H1 (cell line): ENCODE measurements around the gene LMTK2. TPM values are rescaled to one million over a fixed set of nuclear protein-coding genes. Genes with fewer than 3 reads are reported as not detected.

Experiments
- CTCF ChIA-PET: fragments of 300-600 bp; sonication (Branson Sonifier 250); formaldehyde crosslinking; loops from one replicate; lab custom pipeline; 2021; ENCODE audit not compliant: partially characterized antibody; lab: Charles Lee
- POLR2A ChIA-PET: fragments of 300-600 bp; sonication (Branson Sonifier 250); formaldehyde crosslinking; loops from one replicate; lab custom pipeline; 2021; ENCODE audit warnings: inconsistent platforms; ENCODE audit not compliant: partially characterized antibody; lab: Charles Lee
- DNase-seq, 2 experiments: peaks; one replicate each; pipeline versions ENCODE4 v3.0.0 to v3.0.0-alpha.2; 2010 to 2022; ENCODE audit warnings: low spot score in 2 of 2, low read depth in 1 of 2, mixed read lengths in 1 of 2
- FAIRE-seq: peaks from 2 replicates; lab custom pipeline; 2011; peaks lifted over from hg19 to GRCh38; lab: Jason Lieb, UNC
- H2AFZ ChIP-seq: 2 replicates; pipeline ENCODE4 v1.8.1; 2012; ENCODE audit warnings: low read length, inconsistent platforms
- H2AK5ac ChIP-seq: 2 replicates; pipeline ENCODE4 v1.6.1; 2013; ENCODE audit warnings: low read depth, low read length
- H2BK120ac ChIP-seq: replicated peaks from 2 replicates; pipeline ENCODE3; 2013; ENCODE audit warnings: low read depth, low read length, inconsistent platforms
- H2BK12ac ChIP-seq: 2 replicates; pipeline ENCODE4 v1.6.1; 2013; ENCODE audit warnings: low read depth, low read length
- H2BK15ac ChIP-seq: 2 replicates; pipeline ENCODE4 v1.6.1; 2013; ENCODE audit warnings: low read length
- H2BK20ac ChIP-seq: 2 replicates; pipeline ENCODE4 v1.6.1; 2013; ENCODE audit warnings: low read length
- H2BK5ac ChIP-seq: 2 replicates; pipeline ENCODE4 v1.6.1; 2013; ENCODE audit warnings: low read depth, low read length
- H3K14ac ChIP-seq: 2 replicates; pipeline ENCODE4 v1.6.1; 2013; ENCODE audit warnings: inconsistent platforms; ENCODE audit not compliant: insufficient read length
- H3K18ac ChIP-seq: 2 replicates; pipeline ENCODE4 v1.6.1; 2013; ENCODE audit warnings: low read length; ENCODE audit errors: extremely low read depth
- H3K23ac ChIP-seq: 2 replicates; pipeline ENCODE4 v1.6.1; 2013; ENCODE audit warnings: inconsistent platforms; ENCODE audit not compliant: insufficient read length
- H3K23me2 ChIP-seq: 2 replicates; pipeline ENCODE4 v1.6.1; 2013; ENCODE audit warnings: low read depth, low read length
- H3K27ac ChIP-seq: 2 replicates; pipeline ENCODE4 v1.6.1; 2011; ENCODE audit warnings: low read depth, low read length, inconsistent platforms
- H3K27me3 ChIP-seq, 4 experiments: replicated peaks in 1 of 4; 1 replicate in 1 of 4; 2 replicates in 3 of 4; pipeline versions ENCODE4 v1.6.1 to v1.8.1; 2011 to 2013; ENCODE audit warnings: low read length in 3 of 4, mild to moderate bottlenecking in 3 of 4, inconsistent platforms in 2 of 4, mixed read lengths in 2 of 4, moderate library complexity in 1 of 4; ENCODE audit not compliant: control insufficient read depth in 3 of 4, insufficient read depth in 3 of 4; ENCODE audit errors: extremely low read depth in 1 of 4
- H3K36me3 ChIP-seq, 4 experiments: 2 replicates each; pipeline versions ENCODE4 v1.6.1 to v1.8.1; 2011 to 2013; ENCODE audit warnings: mild to moderate bottlenecking in 4 of 4, low read length in 3 of 4, moderate library complexity in 2 of 4, control low read depth in 1 of 4, inconsistent platforms in 1 of 4; ENCODE audit not compliant: insufficient read depth in 4 of 4, control insufficient read depth in 2 of 4
- H3K4ac ChIP-seq: replicated peaks from 2 replicates; pipeline ENCODE3; 2013; ENCODE audit warnings: low read length, low read depth, mixed read lengths, inconsistent platforms; ENCODE audit not compliant: insufficient read length
- H3K4me1 ChIP-seq, 4 experiments: replicated peaks in 1 of 4; 1 replicate in 1 of 4; 2 replicates in 3 of 4; pipeline versions ENCODE4 v1.6.1 to v1.8.1; 2011 to 2013; ENCODE audit warnings: low read length in 3 of 4, inconsistent platforms in 2 of 4, mixed read lengths in 1 of 4; ENCODE audit not compliant: insufficient read depth in 4 of 4, control insufficient read depth in 3 of 4
- H3K4me2 ChIP-seq, 2 experiments: 2 replicates each; pipeline versions ENCODE4 v1.6.1 to v1.8.1; 2011 to 2013; ENCODE audit warnings: low read depth in 2 of 2, low read length in 2 of 2, control low read depth in 1 of 2, inconsistent platforms in 1 of 2, mild to moderate bottlenecking in 1 of 2; ENCODE audit not compliant: insufficient read depth in 1 of 2
- H3K4me3 ChIP-seq, 4 experiments: fragments of 200-600, 300-600 bp in 1 of 4; sonication (generic), shearing (Covaris generic), sonication (Bioruptor Twin) in 1 of 4; 2 replicates each; pipeline versions ENCODE4 v1.5.1 to v1.8.1; 2011 to 2016; ENCODE audit warnings: low read length in 4 of 4, low read depth in 3 of 4, control low read depth in 2 of 4, inconsistent platforms in 2 of 4, mild to moderate bottlenecking in 2 of 4, mixed read lengths in 1 of 4, moderate library complexity in 1 of 4; ENCODE audit not compliant: insufficient read depth in 2 of 4; ENCODE audit errors: extremely low read depth in 1 of 4
- H3K56ac ChIP-seq: replicated peaks from 2 replicates; pipeline ENCODE3; 2013; ENCODE audit warnings: low read depth, mild to moderate bottlenecking, mixed read lengths, low read length, inconsistent platforms; ENCODE audit not compliant: insufficient read length
- H3K79me1 ChIP-seq: 2 replicates; pipeline ENCODE4 v1.6.1; 2013; ENCODE audit warnings: low read depth, low read length, control low read depth
- H3K79me2 ChIP-seq, 2 experiments: 2 replicates each; pipeline versions ENCODE4 v1.6.1 to v1.8.1; 2012 to 2013; ENCODE audit warnings: low read length in 2 of 2, mild to moderate bottlenecking in 2 of 2, inconsistent platforms in 1 of 2; ENCODE audit not compliant: insufficient read depth in 2 of 2, control insufficient read depth in 1 of 2
- H3K9ac ChIP-seq, 4 experiments: replicated peaks in 1 of 4; 1 replicate in 1 of 4; 2 replicates in 3 of 4; pipeline versions ENCODE4 v1.6.1 to v1.8.1; 2011 to 2013; ENCODE audit warnings: low read depth in 3 of 4, low read length in 3 of 4, control low read depth in 2 of 4, mild to moderate bottlenecking in 2 of 4, moderate library complexity in 2 of 4, inconsistent platforms in 1 of 4; ENCODE audit errors: extremely low read depth in 1 of 4
- H3K9me3 ChIP-seq, 2 experiments: 2 replicates each; pipeline versions ENCODE4 v1.6.1 to v1.8.1; 2012 to 2013; ENCODE audit warnings: mild to moderate bottlenecking in 2 of 2, moderate library complexity in 2 of 2, control low read depth in 1 of 2, inconsistent platforms in 1 of 2, low read depth in 1 of 2, low read length in 1 of 2, mixed read lengths in 1 of 2; ENCODE audit not compliant: insufficient read depth in 2 of 2
- H4K20me1 ChIP-seq, 2 experiments: replicated peaks in 1 of 2; 2 replicates each; pipeline versions ENCODE3 to v1.8.1; 2011 to 2013; ENCODE audit warnings: inconsistent platforms in 2 of 2, low read length in 2 of 2, mild to moderate bottlenecking in 1 of 2; ENCODE audit not compliant: insufficient read depth in 2 of 2, control insufficient read depth in 1 of 2
- H4K5ac ChIP-seq: 2 replicates; pipeline ENCODE4 v1.6.1; 2013; ENCODE audit warnings: low read length, low read depth, mixed read lengths, inconsistent platforms; ENCODE audit not compliant: insufficient read length
- H4K8ac ChIP-seq: 2 replicates; pipeline ENCODE4 v1.8.0; 2013; ENCODE audit warnings: mild to moderate bottlenecking, moderate library complexity, low read length, inconsistent platforms; ENCODE audit not compliant: insufficient read depth; ENCODE audit errors: extremely low read depth
- H4K91ac ChIP-seq: replicated peaks from 2 replicates; pipeline ENCODE3; 2013; ENCODE audit warnings: low read length, mixed read lengths, inconsistent platforms; ENCODE audit not compliant: insufficient read length
- FOSL1 ChIP-seq: IDR thresholded peaks from 2 replicates; pipeline ENCODE4 v1.6.1; 2011; ENCODE audit warnings: mild to moderate bottlenecking, low read depth, low read length, moderate library complexity; ENCODE audit not compliant: insufficient read depth
- JUN ChIP-seq: IDR thresholded peaks from 2 replicates; pipeline ENCODE4 v1.6.1; 2011; ENCODE audit warnings: low read depth, mild to moderate bottlenecking, improper control_type of control experiment, low read length
- MAFK ChIP-seq: IDR thresholded peaks from 2 replicates; pipeline ENCODE4 v1.6.1; 2012; ENCODE audit warnings: low read depth, mild to moderate bottlenecking, improper control_type of control experiment, low read length
- SP4 ChIP-seq: IDR thresholded peaks from 2 replicates; pipeline ENCODE4 v1.6.1; 2012; ENCODE audit warnings: low read length, inconsistent platforms
- WGBS, 2 experiments: shearing (Covaris generic) in 1 of 2; methylation state at CpG; one replicate each; pipeline versions ENCODE4 v1.1.6 to v1.1.7; 2013 to 2015; ENCODE audit warnings: low lambda C conversion rate in 2 of 2, mixed read lengths in 2 of 2, inconsistent platforms in 1 of 2, low coverage in 1 of 2, missing lambda C conversion rate in 1 of 2; ENCODE audit not compliant: insufficient replicate concordance in 2 of 2, insufficient coverage in 1 of 2, insufficient read length in 1 of 2; ENCODE audit errors: extremely low coverage in 1 of 2, missing lambda C conversion rate in 1 of 2; 5-methylcytosine and 5-hydroxymethylcytosine counted together
- polyA plus RNA-seq, 7 experiments: library from polyadenylated mRNA; depleted of rRNA in 3 of 7; stranded (reverse) in 5 of 7; unstranded in 2 of 7; fragments of >200 nt in 5 of 7; fragments of 200-250 nt in 2 of 7; gene quantifications; 1 replicate in 5 of 7; 2 replicates in 1 of 7; 4 replicates in 1 of 7; pipeline versions ENCODE4 v1.2.1 to v1.2.3, GENCODE V29; 2011 to 2013; ENCODE audit warnings: missing spikeins in 2 of 7, mixed read lengths in 2 of 7
- total RNA-seq: library from RNA; stranded (reverse); fragmentation: NEBNext Ultra II Directional; extraction: Animal tissue kit (Norgen Biotek cat#: 25700); gene quantifications from 2 replicates; pipeline ENCODE4 v1.2.1, GENCODE V29; 2021

Gene LMTK2
- total and polyA plus RNA-seq, 2 of the 8 experiments (the other 6 are each of a cell fraction or from before 2014, with no cell fraction given) = 9.7 to 30.7 TPM

DNA sequence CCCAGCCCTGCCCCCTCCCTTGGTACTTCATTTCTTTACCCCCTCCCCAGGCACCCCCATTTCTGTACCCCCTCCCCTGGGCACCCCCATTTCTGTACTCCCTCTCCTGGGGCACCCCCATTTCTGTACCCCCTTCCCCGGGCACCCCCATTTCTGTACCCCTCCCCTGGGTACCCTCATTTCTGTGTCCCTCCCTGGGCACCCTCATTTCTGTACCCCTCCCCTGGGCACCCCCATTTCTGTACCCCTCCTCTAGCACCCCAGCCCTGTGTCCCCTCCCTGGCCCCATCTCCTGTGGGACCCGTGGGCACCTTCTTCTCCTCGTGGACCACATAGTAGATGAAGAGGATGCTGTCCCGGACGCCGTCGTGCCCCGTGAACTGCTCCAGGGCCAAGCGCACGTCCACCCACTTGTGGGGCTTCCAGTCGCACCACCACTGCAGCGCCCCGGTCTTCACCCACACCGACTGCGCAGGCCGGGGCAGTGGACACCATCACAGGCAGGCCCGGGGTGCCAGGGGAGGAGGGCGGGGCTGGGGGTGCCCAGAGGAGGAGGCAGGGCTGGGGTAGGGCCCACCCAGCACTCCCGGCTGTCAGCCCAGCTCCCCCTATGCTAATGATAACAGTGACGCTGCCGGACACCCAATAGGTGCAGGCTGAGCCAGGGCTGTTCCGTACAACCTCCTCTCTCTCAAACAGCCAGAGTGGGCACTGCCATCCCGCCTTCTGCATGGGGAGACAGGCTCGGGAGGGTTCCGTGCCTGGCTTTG is 125.0 kb downstream of the LMTK2 start:
- Histone ChIP-seq H3K9me3 (no peaks in the 10 kb centered on the region), H3K4ac (no peak overlapping the region), H3K9ac (no peak overlapping the region), H2BK120ac (no peak overlapping the region), H3K79me1 (no peaks in the 10 kb centered on the region), H2AFZ (no peak overlapping the region), H3K4me1 (no peaks in the 10 kb centered on the region; a peak in 3 of 7 replicates), H2AK5ac (no peak overlapping the region), H2BK20ac (no peak overlapping the region), H3K23ac (no peak overlapping the region), H3K4me3 (no peak overlapping the region), H3K27ac (no peak overlapping the region), H3K14ac (no peak overlapping the region), H4K20me1 (peaks cover 2 to 4% of the 10 kb centered on the region in 2 experiments), H2BK12ac (no peak overlapping the region), H3K4me2 (no peak overlapping the region), H4K8ac (no peak overlapping the region), H3K27me3 (no peaks in the 10 kb centered on the region), H2BK15ac (no peak overlapping the region), H3K18ac (no peak overlapping the region), H3K56ac (no peak overlapping the region), H3K79me2 (no peaks in the 10 kb centered on the region), H4K5ac (no peak overlapping the region), H3K23me2 (no peaks in the 10 kb centered on the region), H2BK5ac (no peak overlapping the region), H3K36me3 (no peaks in the 10 kb centered on the region), H4K91ac (no peak overlapping the region)
- no peak for DNase-seq
- FAIRE-seq = no peak
- POLR2A ChIA-PET = no interaction called here
- CTCF ChIA-PET = no interaction called here
- 85% methylated on average over 19 of the region's 25 CpGs; no CpG with 5 or more reads in 1 of the 2 experiments for WGBS, 2 experiments
- TF ChIP-seq MAFK = no peak
- no peak for TF ChIP-seq SP4
- no peak for TF ChIP-seq JUN
- TF ChIP-seq FOSL1 = no peak
